IPS-15b (cell line): ENCODE results near the gene PBX3.

ENCODE experiments used
- H3K27me3 ChIP-seq: one replicate; pipeline ENCODE4 v1.6.1; 2013; ENCODE audit warnings: low read length; ENCODE audit not compliant: control insufficient read depth, insufficient read depth
- H3K36me3 ChIP-seq: one replicate; pipeline ENCODE4 v1.6.1; 2013; ENCODE audit warnings: low read length; ENCODE audit not compliant: control insufficient read depth, insufficient read depth
- H3K4me1 ChIP-seq: one replicate; pipeline ENCODE4 v1.6.1; 2013; ENCODE audit warnings: mild to moderate bottlenecking, low read length; ENCODE audit not compliant: control insufficient read depth, insufficient read depth
- H3K4me3 ChIP-seq: one replicate; pipeline ENCODE4 v1.5.1; 2013; ENCODE audit warnings: low read depth, low read length
- H3K9ac ChIP-seq: one replicate; pipeline ENCODE4 v1.6.1; 2013; ENCODE audit warnings: low read depth, mild to moderate bottlenecking, low read length
- H3K9me3 ChIP-seq: one replicate; pipeline ENCODE4 v1.6.1; 2013; ENCODE audit warnings: mild to moderate bottlenecking, low read length; ENCODE audit not compliant: control insufficient read depth, insufficient read depth

Gene PBX3

GRCh38 chr9:125739436-125739835 lies 7.7 kb upstream of the PBX3 start:
- no peak overlapping the region for H3K4me3 ChIP-seq

GRCh38 chr9:125742657-125743056 lies 4.5 kb upstream of the PBX3 start:
- H3K9ac ChIP-seq: no peak overlapping the region
- peaks cover 4% of the 10 kb centered on the region for H3K27me3 ChIP-seq
- H3K4me3 ChIP-seq: no peak overlapping the region
- no peaks in the 10 kb centered on the region for H3K9me3 ChIP-seq
- no peaks in the 10 kb centered on the region for H3K4me1 ChIP-seq
- H3K36me3 ChIP-seq: no peaks in the 10 kb centered on the region

More at GRCh38 chr9:125739436-125739835, 7.7 kb upstream of the PBX3 start:
- H3K27me3 ChIP-seq: no peaks in the 10 kb centered on the region
- H3K4me1 ChIP-seq: no peaks in the 10 kb centered on the region
- no peak overlapping the region for H3K9ac ChIP-seq
- no peaks in the 10 kb centered on the region for H3K36me3 ChIP-seq
- no peaks in the 10 kb centered on the region for H3K9me3 ChIP-seq

GRCh38 chr9:125743682-125744428 lies 3.3 kb upstream of the PBX3 start:
- Histone ChIP-seq H3K9me3 (no peaks in the 10 kb centered on the region), H3K9ac (no peak overlapping the region), H3K27me3 (peaks cover 4% of the 10 kb centered on the region), H3K36me3 (no peaks in the 10 kb centered on the region), H3K4me1 (no peaks in the 10 kb centered on the region), H3K4me3 (no peak overlapping the region)

GRCh38 chr9:125744616-125745015 lies 2.6 kb upstream of the PBX3 start:
- no peaks in the 10 kb centered on the region for H3K36me3 ChIP-seq
- H3K27me3 ChIP-seq: peaks cover 4% of the 10 kb centered on the region
- H3K9ac ChIP-seq: no peak overlapping the region
- no peaks in the 10 kb centered on the region for H3K9me3 ChIP-seq
- no peak overlapping the region for H3K4me3 ChIP-seq
- H3K4me1 ChIP-seq: peaks cover 1% of the 10 kb centered on the region

- H3K9me3 ChIP-seq: no peaks in the 10 kb centered on the region
- H3K9ac ChIP-seq: no peak overlapping the region
- H3K27me3 ChIP-seq: peaks cover 4% of the 10 kb centered on the region
- H3K4me3 ChIP-seq: no peak overlapping the region
- peaks cover 5% of the 10 kb centered on the region for H3K4me1 ChIP-seq
- no peaks in the 10 kb centered on the region for H3K36me3 ChIP-seq
These were observed 2.2 kb upstream of the PBX3 start for GRCh38 chr9:125745018-125745417.

- H3K4me3 ChIP-seq: peak overlapping the region; percentile 28
- H3K27me3 ChIP-seq: peaks cover 4% of the 10 kb centered on the region
- H3K9me3 ChIP-seq: no peaks in the 10 kb centered on the region
- H3K36me3 ChIP-seq: no peaks in the 10 kb centered on the region
- H3K9ac ChIP-seq: no peak overlapping the region
- peaks cover 9% of the 10 kb centered on the region for H3K4me1 ChIP-seq
These were observed 1.5 kb upstream of the PBX3 start for GRCh38 chr9:125745682-125746016.

GRCh38 chr9:125746017-125746773 lies 978 bp upstream of the PBX3 start:
- H3K27me3 ChIP-seq: peaks cover 4% of the 10 kb centered on the region
- H3K4me1 ChIP-seq: peaks cover 9% of the 10 kb centered on the region
- peak overlapping the region; percentile 54 for H3K4me3 ChIP-seq
- no peaks in the 10 kb centered on the region for H3K9me3 ChIP-seq
- no peaks in the 10 kb centered on the region for H3K36me3 ChIP-seq
- no peak overlapping the region for H3K9ac ChIP-seq

- Histone ChIP-seq H3K4me3 (no peak overlapping the region), H3K36me3 (no peaks in the 10 kb centered on the region), H3K4me1 (peaks cover 14% of the 10 kb centered on the region), H3K9me3 (no peaks in the 10 kb centered on the region), H3K27me3 (peaks cover 4% of the 10 kb centered on the region), H3K9ac (no peak overlapping the region)
These were observed 460 bp upstream of the PBX3 start for GRCh38 chr9:125746774-125747052.

- H3K27me3 ChIP-seq: peaks cover 4% of the 10 kb centered on the region
- no peaks in the 10 kb centered on the region for H3K36me3 ChIP-seq
- H3K4me1 ChIP-seq: peaks cover 24% of the 10 kb centered on the region
- no peaks in the 10 kb centered on the region for H3K9me3 ChIP-seq
- peak overlapping the region; percentile 65 for H3K9ac ChIP-seq
- peak overlapping the region; percentile 72 for H3K4me3 ChIP-seq
These were observed 732 bp downstream of the PBX3 start for GRCh38 chr9:125747765-125748445.

GRCh38 chr9:125748446-125749099 lies 1.4 kb downstream of the PBX3 start:
- Histone ChIP-seq H3K27me3 (peaks cover 4% of the 10 kb centered on the region), H3K4me3 (peak overlapping the region; percentile 72), H3K9me3 (no peaks in the 10 kb centered on the region), H3K4me1 (peaks cover 24% of the 10 kb centered on the region), H3K36me3 (no peaks in the 10 kb centered on the region), H3K9ac (peak overlapping the region; percentile 65)

GRCh38 chr9:125749287-125749935 lies 2.2 kb downstream of the PBX3 start:
- Histone ChIP-seq H3K9me3 (no peaks in the 10 kb centered on the region), H3K36me3 (no peaks in the 10 kb centered on the region), H3K9ac (no peak overlapping the region), H3K4me1 (peaks cover 28% of the 10 kb centered on the region), H3K27me3 (peaks cover 4% of the 10 kb centered on the region), H3K4me3 (peak overlapping the region; percentile 72)
